ENCODE data around the gene METTL16.

The METTL16 gene

GRCh38 chr17:2427215-2427614, 84.5 kb downstream of the METTL16 start:
- no peaks in the 10 kb centered on the region for H4K20me1 ChIP-seq (ENCODE audit: insufficient read depth, low read length)
- no peaks in the 10 kb centered on the region for H3K27me3 ChIP-seq (ENCODE audit: insufficient read depth, low read length)
- no peaks in the 10 kb centered on the region for H3F3A ChIP-seq (ENCODE audit: insufficient read depth, low read length)
- H3K36me3 ChIP-seq (ENCODE audit: insufficient read depth, low read length): peaks cover 8% of the 10 kb centered on the region; the same call in 1 of the 2 replicates
- no peaks in the 10 kb centered on the region for H3K9me3 ChIP-seq (ENCODE audit: low read length)
- H3K4me3 ChIP-seq (ENCODE audit: low read depth, low read length, poor library complexity, severe bottlenecking): no peak overlapping the region
- no peak overlapping the region for H3K4me2 ChIP-seq (ENCODE audit: low read length)
- no peak for TF ChIP-seq EZH2 (IDR thresholded peaks at IDR 0.05; ENCODE audit: borderline replicate concordance, low read length)
- TF ChIP-seq, protein P1, sequence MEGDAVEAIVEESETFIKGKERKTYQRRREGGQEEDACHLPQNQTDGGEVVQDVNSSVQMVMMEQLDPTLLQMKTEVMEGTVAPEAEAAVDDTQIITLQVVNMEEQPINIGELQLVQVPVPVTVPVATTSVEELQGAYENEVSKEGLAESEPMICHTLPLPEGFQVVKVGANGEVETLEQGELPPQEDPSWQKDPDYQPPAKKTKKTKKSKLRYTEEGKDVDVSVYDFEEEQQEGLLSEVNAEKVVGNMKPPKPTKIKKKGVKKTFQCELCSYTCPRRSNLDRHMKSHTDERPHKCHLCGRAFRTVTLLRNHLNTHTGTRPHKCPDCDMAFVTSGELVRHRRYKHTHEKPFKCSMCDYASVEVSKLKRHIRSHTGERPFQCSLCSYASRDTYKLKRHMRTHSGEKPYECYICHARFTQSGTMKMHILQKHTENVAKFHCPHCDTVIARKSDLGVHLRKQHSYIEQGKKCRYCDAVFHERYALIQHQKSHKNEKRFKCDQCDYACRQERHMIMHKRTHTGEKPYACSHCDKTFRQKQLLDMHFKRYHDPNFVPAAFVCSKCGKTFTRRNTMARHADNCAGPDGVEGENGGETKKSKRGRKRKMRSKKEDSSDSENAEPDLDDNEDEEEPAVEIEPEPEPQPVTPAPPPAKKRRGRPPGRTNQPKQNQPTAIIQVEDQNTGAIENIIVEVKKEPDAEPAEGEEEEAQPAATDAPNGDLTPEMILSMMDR (IDR thresholded peaks at IDR 0.05; ENCODE audit: low read length): no peak
- no peak overlapping the region for H3K9ac ChIP-seq (ENCODE audit: low read length)
- H2AFZ ChIP-seq (ENCODE audit: low read length): no peak overlapping the region
- H3K4me1 ChIP-seq (ENCODE audit: insufficient read depth, low read length, severe bottlenecking): no peaks in the 10 kb centered on the region
- H3K79me2 ChIP-seq (ENCODE audit: insufficient read depth, low read length): no peaks in the 10 kb centered on the region
- H3K27ac ChIP-seq (ENCODE audit: low read depth, low read length, poor library complexity, severe bottlenecking): no peak overlapping the region
- H3K9me2 ChIP-seq (ENCODE audit: low read depth, low read length): no peaks in the 10 kb centered on the region

DNA sequence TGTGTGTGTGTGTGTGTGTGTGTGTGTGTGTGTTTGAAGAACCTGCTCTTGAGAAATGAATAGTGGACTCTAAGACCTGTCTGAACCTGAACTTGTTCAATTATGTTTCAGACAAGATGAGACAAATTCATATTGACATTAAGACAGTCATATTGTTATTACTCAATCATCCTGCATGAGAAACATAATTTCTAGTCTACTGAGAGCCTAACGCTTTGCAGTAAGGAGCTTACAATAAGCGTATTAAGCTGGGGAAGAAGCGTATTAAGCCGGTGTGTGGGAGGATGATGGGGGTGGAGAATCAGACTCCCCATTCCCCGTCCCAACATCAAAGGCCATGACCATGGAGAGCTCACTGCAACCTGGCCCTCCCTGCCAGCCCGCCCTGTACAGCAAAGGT, 88.4 kb downstream of the METTL16 start:
- Histone ChIP-seq H3K9me3 (ENCODE audit: low read length) (no peaks in the 10 kb centered on the region), H4K20me1 (ENCODE audit: insufficient read depth, low read length) (no peaks in the 10 kb centered on the region), H3K9ac (ENCODE audit: low read length) (no peak overlapping the region), H3F3A (ENCODE audit: insufficient read depth, low read length) (no peaks in the 10 kb centered on the region), H3K4me2 (ENCODE audit: low read length) (no peak overlapping the region), H3K79me2 (ENCODE audit: insufficient read depth, low read length) (no peaks in the 10 kb centered on the region), H3K4me3 (ENCODE audit: low read depth, low read length, poor library complexity, severe bottlenecking) (no peak overlapping the region), H3K27me3 (ENCODE audit: insufficient read depth, low read length) (no peaks in the 10 kb centered on the region), H3K4me1 (ENCODE audit: insufficient read depth, low read length, severe bottlenecking) (no peaks in the 10 kb centered on the region), H2AFZ (ENCODE audit: low read length) (no peak overlapping the region), H3K27ac (ENCODE audit: low read depth, low read length, poor library complexity, severe bottlenecking) (no peak overlapping the region), H3K36me3 (ENCODE audit: insufficient read depth, low read length) (peaks cover 24% of the 10 kb centered on the region), H3K9me2 (ENCODE audit: low read depth, low read length) (no peaks in the 10 kb centered on the region)
- TF ChIP-seq, protein P1 (IDR thresholded peaks at IDR 0.05; ENCODE audit: low read length): no peak
- TF ChIP-seq EZH2 (IDR thresholded peaks at IDR 0.05; ENCODE audit: borderline replicate concordance, low read length): no peak

DNA sequence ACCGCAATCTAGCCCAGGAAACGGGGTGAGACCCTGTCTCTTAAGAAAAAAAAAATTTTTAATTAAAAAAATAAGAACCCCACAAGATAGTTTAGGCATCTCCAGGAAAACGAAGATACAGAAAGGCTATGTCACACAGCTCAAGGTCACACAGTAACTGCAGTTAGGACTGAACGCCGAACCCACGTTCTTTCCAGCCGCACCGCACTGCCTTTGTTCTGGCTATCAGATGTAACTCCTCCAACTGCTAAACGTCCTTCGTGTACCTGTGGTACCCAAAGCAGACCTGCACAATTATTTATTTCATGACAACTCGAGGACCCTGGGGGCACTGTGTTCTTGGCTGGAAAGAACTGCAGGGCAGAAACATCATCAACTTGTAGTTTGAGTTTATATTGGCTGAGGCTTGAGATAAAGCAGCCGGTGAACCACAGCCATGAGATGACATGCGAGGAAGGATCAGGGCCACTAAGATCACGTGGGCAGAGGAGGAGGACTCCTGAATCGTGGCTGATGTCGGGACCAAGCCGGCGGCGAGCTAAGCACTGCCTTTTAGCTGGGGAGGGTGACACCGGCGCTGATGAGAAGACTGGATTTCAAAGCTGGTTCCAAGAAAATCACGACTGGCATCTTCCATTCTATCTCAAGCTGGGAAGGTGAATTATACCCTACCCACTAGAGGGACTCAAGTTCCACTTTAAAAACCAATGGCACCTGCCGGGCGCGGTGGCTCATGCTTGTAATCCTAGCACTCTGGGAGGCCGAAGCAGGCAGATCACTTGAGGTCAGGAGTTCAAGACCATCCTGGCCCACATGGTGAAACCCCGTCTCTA, 90.2 kb downstream of the METTL16 start:
- Histone ChIP-seq H3K27me3 (ENCODE audit: insufficient read depth, low read length) (no peaks in the 10 kb centered on the region), H3K9me3 (ENCODE audit: low read length) (no peaks in the 10 kb centered on the region), H3K9ac (ENCODE audit: low read length) (no peak overlapping the region), H2AFZ (ENCODE audit: low read length) (no peak overlapping the region), H3K4me2 (ENCODE audit: low read length) (no peak overlapping the region), H4K20me1 (ENCODE audit: insufficient read depth, low read length) (no peaks in the 10 kb centered on the region), H3K27ac (ENCODE audit: low read depth, low read length, poor library complexity, severe bottlenecking) (no peak overlapping the region), H3F3A (ENCODE audit: insufficient read depth, low read length) (no peaks in the 10 kb centered on the region), H3K36me3 (ENCODE audit: insufficient read depth, low read length) (peaks cover 29% of the 10 kb centered on the region), H3K79me2 (ENCODE audit: insufficient read depth, low read length) (no peaks in the 10 kb centered on the region), H3K9me2 (ENCODE audit: low read depth, low read length) (no peaks in the 10 kb centered on the region), H3K4me3 (ENCODE audit: low read depth, low read length, poor library complexity, severe bottlenecking) (no peak overlapping the region), H3K4me1 (ENCODE audit: insufficient read depth, low read length, severe bottlenecking) (peaks cover 3% of the 10 kb centered on the region)
- TF ChIP-seq, protein P1 (IDR thresholded peaks at IDR 0.05; ENCODE audit: low read length): peak; percentile 36; the same call in 1 of the 2 replicates
- no peak for TF ChIP-seq EZH2 (IDR thresholded peaks at IDR 0.05; ENCODE audit: borderline replicate concordance, low read length)

Measured in OCI-LY1 (cell line).